NCI-H2081 treated with DMSO at 0.1 percent for 48 hours (cell line): Measurements from ENCODE around the gene SCAI.
"Not testable (repeated sequence)": the region's sequence is repeated elsewhere in the genome, so short reads cannot be mapped to it uniquely, and the experiment has no call there.

ENCODE experiments used
- DNase-seq: peaks from one replicate; lab custom pipeline; 2025; lab: John Stamatoyannopoulos, UW

SCAI gene

DNA sequence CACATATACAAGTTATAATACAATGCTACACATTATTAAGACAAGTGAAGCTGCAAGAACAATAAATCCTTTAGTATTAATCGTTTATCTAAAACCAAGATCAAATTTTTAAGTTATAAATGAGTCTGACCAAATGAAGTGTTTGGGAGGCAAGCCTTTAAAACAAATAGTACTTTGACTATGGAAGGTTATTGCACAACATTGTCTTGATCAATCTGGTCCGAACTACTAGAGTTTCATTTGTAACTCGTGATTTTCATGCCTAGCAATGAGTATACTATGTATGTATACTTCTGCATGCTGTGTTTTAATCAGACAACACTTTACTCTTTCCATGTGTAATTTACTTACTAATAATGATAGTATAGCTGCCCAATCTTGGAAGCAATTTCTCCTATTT lies 115.3 kb downstream of the SCAI start:
- no peak for DNase-seq

DNA sequence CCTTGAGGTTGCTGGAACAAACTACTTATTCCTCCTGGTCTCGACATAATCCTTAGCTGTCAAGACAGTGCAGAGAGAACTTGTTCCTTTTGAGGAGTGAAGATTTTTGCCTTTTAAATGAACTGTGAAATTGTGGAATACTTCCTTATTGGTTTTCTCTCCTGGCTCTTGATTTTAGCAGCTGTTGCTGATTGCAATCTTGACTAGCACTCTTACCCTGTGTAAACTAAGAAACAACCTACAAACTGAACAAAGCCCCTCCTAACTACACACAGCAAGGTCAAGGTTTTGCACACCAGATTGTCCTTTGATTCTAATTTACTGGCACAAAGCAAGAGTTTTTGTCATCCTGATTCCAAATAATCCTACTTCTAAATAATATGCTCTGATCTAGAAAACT lies 118.4 kb downstream of the SCAI start:
- no peak for DNase-seq

DNA sequence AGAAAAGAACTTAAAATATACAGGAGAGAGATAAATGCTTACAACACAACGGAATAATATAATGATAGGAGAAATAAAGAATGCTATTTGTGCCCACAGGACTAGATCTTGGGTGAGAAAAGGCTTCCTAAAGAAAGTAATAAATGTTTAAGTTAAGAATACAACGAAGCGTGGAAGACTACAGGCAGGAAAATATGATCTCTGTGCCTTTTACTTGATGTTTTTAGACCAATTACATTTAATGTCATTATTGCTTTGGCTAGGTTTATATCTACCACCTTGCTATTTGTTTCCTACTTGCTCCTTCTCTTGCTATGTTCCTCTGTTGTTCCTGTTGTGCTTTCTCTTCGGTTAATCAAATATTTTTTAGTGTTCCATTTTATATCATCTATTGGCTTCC lies 122.3 kb downstream of the SCAI start:
- no peak for DNase-seq

DNA sequence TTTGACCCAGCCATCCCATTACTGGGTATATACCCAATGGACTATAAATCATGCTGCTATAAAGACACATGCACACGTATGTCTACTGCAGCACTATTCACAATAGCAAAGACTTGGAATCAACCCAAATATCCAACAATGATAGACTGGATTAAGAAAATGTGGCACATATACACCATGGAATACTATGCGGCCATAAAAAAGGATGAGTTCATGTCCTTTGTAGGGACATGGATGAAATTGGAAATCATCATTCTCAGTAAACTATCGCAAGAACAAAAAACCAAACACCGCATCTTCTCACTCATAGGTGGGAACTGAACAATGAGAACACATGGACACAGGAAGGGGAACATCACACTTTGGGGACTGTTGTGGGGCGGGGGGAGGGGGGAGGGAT lies 127.7 kb downstream of the SCAI start:
- DNase-seq = not testable (repeated sequence)

DNA sequence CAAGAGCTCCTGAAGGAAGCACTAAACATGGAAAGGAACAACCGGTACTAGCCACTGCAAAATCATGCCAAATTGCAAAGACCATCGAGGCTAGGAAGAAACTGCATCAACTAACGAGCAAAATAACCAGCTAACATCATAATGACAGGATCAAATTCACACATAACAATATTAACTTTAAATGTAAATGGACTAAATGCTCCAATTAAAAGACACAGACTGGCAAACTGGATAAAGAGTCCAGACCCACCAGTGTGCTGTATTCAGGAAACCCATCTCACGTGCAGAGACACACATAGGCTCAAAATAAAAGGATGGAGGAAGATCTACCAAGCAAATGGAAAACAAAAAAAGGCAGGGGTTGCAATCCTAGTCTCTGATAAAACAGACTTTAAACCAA lies 131.3 kb downstream of the SCAI start:
- not testable (repeated sequence) for DNase-seq

DNA sequence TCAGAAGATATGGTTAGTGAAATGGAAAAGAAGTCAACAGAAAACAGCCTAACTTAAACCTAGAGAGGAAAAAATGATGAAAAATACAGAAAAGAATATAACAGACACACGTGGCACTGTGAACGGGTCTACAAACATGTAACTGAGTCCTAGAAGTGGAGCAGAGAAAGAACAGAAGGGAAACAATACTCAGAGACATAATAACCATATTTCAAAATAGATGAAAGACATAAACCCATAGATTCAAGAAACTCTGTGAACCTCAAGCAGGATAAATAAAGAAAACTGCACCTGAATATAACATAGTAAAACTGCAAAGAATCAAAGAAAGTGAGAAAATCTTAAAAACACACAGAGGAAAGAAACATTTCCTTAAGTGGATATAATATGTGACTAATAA lies 134.7 kb downstream of the SCAI start:
- DNase-seq = no peak

DNA sequence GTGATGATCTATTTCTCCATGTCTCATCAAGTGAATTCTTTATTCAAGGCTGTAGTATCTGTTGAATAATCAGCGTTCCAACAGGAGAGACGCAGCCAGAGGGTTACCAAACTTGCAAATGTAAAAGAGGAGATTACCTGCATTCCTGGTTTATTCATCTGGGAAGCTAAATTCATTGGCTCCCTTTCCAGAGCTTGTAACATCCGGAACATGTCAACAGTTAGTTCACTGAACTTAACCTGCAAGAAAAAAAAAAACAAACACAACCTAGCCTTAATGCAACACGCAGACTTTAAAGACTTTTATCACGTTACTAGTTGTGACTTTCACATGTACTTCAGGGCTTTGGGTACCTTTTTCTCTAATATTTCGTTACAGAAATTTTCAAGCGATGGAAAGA lies 140.0 kb downstream of the SCAI start:
- no peak for DNase-seq

DNA sequence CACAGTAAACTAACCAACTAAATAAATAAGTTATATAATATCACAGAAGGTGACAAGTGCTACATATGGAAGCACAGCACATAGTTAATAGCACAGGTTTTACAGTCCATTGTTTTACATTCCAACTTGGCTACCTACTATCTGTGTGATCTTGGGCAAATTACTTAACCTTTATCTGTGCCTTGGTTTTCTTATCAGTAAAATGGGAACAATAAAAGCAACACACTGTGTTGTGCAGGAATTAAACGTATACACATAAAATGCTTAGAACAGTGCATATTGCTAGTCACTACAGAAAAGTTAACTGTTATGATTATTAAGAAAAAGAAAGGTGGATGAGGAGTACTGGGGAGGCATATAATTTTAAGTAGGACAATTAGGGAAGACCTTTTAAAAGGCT lies 159.6 kb downstream of the SCAI start:
- DNase-seq = no peak

DNA sequence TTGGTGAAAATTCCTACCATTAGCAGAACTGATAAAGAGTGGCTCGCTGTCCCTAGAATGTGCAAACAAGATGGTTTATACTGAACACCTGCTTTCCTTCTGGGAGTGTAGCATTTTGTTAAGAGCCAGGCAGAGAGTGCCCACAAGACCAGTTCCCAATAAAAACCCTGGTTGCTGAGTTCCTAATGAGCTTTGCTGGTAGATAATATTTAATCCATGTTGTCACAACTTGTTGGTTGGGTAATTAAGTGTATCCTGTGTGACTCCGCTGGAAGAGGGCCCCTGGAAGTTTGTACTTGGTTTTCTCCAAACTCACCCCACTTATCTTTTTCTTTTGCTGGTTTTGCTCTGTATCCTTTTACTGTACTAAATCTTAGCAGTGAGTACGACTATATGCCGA lies 162.9 kb downstream of the SCAI start:
- DNase-seq = no peak

DNA sequence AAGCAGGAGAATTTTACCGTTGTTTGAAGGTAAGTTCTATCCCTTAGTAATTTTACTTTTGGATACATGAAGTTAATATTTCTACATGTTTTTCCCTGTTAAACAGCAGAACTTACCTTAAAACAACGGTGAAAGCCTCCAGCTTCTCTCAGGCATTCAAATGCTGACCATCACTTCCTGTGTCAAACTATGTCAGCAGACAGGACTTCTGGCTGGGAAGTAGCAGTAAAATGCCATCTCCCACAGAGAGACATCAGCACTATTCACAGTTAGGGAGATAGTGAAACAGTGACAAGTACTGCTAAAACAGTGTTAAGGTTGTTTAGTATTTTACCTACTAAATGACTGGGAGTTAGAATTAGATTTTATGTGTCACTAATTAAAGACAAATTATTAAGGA lies 168.2 kb downstream of the SCAI start:
- DNase-seq = no peak

DNA sequence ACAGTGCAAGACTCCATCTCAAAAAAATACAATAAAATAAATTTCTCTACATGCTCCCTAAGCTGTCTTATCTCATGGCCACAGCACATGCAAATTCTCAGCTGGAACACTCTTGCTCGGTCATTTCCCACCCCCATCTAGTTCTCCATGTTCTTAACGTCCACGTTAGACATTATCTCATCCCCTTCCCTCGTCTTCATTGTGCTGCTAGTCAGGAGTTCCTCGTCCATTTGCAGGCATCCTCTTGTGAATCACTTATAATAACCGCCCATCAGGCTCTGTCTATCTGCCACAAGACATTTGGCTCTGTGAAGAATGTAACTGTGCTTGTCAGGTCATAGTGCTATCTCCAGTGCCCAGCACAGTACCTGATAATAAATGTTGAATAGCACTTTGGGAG lies 169.5 kb downstream of the SCAI start:
- no peak for DNase-seq

DNA sequence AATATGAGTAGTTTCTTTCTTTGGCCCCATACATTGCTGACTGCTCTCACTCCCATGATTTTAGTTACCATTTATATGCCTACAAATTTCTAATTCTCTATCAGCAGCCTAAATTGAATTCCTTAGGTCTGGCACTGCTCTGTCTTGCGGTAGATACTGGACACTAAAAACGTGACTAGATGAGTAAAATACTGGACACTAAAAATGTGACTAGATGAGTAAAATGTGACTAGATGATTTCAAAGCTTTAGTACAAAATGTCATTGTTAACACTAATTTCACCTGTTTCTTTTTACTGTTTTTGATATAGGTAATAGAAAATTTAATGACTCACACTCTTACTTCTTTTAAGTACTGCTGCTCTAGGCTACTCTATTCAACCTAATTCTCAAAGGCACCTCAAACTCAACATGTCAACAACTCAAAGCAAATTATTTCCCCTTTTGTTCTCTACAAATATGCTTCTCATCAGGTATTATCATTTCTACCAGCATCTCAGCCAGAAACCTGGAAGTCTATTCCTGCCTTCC lies 171.0 kb downstream of the SCAI start:
- no peak for DNase-seq

DNA sequence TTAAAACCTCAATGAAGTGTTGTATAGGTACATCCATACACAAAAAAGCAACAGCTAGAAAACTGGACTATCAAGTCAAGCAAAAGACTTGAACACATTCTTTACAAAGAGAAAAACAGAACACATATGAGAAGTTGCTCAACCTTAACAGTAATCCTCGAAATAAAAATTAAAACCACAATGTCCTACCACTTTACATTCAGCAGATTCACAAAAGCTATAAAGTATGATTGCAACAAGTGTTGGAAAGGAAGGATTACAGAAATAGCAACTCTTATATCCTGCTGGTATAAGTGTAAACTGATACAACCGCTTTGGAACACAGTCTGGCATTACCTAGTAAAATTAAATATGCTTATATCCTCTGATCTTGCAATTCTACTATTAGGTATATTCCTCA lies 173.9 kb downstream of the SCAI start:
- DNase-seq = no peak

DNA sequence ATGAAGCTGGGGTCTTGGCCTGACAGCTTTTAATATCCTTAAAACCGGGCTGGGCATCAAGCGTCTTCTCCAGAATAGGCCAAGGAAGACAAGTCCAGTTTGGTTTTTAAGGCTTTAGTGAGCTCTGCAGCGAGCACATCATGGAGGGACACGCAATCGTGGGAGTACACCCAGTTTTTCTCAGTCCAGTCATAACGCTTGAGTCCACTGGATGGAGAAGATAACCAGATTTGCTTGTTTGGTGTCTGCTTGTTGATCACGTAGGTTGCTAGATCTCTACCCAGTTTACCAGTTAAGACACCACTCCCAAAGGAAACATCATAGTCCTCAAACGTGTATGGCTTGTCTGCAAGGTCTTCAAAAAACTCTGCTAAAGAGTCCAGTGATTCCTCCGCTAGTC lies 175.1 kb downstream of the SCAI start:
- DNase-seq = no peak

DNA sequence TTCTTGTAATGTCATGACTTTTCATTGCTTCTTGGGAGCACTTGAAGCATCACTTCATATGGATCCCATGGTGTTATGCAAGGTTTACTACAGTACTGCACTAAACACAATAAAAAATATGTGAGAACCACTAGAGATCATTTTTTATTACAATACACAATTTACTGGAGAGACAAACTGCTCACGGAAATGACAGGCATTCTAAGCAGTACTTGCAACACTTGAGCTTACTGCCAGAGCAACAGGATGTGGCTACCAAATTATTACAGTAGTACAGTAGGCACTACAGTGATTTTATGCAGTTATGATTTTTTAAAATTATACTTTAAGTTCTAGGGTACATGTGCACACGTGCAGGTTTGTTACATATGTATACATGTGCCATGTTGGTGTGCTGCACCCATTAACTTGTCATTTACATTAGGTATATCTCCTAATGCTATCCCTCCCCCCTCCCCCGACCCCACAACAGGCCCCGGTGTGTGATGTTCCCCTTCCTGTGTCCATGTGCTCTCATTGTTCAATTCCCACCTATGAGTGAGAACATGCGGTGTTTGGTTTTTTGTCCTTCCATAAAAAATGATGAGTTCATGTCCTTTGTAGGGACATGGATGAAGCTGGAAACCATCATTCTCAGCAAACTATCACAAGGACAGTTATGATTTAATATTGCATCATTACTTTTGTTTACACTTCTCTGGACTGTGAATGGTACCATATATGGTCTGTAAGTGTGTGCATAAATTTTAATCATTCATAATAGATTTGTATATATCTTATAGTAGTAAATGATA lies 177.4 kb downstream of the SCAI start:
- not testable (repeated sequence) for DNase-seq

DNA sequence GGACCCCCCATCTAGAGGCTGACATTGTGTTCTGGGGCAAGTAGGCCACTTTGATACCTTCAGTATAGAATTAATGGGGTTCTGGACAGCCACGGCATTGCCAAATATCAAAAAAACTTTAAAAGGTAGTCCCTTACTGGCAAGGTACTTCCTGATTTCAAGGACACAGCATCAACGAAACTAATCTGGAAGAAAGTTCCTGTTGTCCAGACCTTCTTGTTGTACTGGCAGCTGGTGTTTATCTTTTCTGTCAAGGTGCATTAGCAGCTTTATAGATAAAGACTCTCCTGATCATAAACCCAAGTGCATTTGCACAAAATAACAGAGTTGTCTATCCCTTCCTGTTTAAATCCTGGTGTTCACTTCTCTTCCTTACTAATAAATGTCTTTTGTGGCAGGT lies 178.7 kb downstream of the SCAI start:
- no peak for DNase-seq

DNA sequence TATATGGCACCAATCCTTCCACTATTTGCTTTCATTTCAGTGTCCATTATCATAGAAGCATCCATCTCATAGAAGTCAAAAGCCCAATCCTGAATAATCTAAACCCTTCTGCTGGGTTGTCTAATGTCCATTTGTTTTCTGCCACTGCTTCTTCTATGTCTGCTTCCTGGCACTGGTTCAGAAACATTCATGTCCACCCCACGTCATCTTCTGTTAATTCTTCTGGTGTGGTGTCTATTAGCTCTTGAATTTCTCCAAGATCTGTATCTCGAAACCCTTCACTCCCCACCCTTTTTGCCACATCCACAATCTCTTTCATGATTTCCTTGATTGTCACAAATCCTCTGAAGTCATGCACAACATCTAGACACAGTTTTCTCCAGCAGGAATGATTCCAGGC lies 179.3 kb downstream of the SCAI start:
- no peak for DNase-seq

DNA sequence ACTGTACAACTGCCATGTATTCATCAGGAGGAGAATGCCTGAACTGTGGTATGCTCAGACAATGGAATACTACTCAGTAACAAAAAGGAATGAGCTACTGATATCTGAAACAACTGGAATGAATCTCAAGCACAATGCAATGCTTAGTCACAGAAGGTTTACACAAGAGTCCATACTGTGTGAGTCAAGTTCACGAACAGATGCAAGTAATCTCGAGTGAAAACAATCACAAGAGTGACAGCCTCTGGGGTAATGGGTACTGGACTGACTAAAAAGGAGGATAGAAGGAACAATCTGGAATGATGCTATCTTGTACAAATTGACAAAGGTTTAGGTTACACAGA lies 182.9 kb downstream of the SCAI start:
- no peak for DNase-seq

DNA sequence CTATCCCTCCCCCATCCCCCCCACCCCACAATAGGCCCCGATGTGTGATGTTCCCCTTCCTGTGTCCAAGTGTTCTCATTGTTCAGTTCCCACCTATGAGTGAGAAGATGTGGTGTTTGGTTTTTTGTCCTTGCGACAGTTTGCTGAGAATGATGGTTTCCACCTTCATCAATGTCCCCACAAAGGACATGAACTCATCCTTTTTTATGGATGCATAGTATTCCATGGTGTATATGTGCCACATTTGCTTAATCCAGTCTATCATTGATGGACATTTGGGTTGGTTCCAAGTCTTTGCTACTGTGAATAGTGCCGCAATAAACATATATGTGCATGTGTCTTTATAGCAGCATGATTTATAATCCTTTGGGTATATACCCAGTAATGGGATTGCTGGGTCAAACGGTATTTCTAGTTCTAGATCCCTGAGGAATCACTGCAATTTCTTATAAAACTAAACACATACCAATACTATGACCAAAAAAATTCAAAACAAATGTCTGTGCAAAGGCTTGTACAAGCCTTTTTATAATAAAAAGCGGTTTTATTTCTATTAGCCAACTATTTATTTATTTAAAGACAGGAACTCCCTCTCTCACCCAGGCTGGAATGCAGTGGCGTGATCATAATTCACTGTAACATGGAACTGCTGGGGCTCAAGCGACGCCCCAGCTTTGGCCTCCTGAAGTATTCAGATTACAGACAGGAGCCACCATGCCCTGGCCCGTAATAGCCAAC lies 183.5 kb downstream of the SCAI start:
- not testable (repeated sequence) for DNase-seq

DNA sequence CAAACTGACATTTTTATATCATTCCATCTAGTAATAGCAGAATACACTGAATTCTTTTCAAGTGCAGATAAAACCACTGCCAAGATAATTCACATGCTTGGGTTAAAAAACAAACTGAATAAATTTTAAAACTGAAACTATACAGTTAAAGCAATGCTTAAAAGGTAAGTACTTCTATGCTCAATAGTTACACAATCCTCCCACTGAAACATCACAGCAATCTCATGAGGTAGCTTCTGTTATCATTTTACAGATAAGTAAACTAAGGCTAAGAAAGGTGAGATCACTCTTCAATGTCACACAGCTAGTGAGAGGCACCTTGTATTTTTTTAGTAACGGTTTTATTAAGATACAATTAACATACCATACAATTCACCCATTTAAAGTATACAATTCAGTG lies 189.1 kb downstream of the SCAI start:
- no peak for DNase-seq

DNA sequence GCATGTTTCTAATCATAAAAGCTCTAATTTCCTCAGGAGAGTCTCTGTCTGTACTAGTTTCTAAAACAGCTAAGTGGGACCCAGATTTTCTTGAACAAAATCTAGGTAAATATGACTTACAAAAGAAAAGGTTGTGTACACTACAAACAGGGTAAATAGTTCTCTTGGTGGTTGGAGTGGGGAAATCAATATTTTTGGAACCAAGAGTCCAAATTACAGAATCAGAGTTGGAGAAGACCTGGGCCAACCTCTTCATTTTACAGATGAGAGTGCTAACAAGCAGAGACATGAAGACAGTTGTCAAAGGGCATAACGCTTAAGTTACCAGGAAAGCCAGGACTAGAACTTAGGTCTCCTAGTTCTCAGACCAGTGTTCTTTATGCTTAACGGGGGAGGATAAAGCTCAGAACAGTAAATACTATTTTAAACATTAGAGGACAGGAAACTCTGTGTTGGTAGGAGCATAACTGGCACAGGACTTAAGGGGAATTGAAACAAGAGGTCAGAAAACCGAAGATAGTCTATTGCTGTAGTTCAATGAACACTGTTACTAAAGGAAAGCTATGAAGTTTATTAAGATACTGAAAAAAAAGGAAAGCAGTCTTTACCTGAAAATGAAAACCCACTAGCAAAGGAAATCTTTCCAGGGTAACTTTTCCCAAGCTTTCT lies 193.1 kb downstream of the SCAI start:
- DNase-seq = no peak

DNA sequence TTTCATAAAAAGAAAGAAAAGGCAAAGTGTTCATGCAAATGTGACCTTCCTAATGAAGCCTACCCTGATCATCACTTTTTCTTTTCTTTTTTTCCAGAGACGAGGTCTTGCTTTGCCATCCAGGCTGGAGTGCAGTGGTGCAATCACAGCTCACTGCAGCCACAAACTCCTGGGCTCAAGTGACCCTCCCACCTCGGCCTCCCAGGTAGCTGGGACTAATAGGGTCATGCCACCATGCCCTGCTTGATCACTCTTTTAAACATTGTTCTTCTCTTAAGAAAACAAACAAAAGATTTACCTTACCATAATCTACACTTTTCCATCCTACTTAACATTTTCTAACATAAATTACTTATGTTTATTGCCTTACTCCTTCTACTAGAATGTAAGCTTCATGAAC lies 193.9 kb downstream of the SCAI start:
- DNase-seq = no peak
